Spinal cord (tissue), 10 donors: ENCODE measurements around the gene RNF4. TPM values are rescaled to one million over a fixed set of nuclear protein-coding genes. Genes with fewer than 3 reads are reported as not detected.
"Not testable (repeated sequence)": the region's sequence is repeated elsewhere in the genome, so short reads cannot be mapped to it uniquely, and the experiment has no call there.

Experiments
- DNase-seq, 6 donors: peaks; one replicate each; pipeline versions ENCODE4 v3.0.0 to v3.0.0-alpha.2; 2013 to 2015; ENCODE audit warnings: low spot score in 6 of 6, low read depth in 4 of 6
- H3K27ac ChIP-seq: one replicate; pipeline ENCODE4 v1.5.1; 2013; ENCODE audit warnings: low read depth, low read length, control low read depth
- H3K27me3 ChIP-seq: one replicate; pipeline ENCODE4 v1.6.1; 2013; ENCODE audit warnings: low read length; ENCODE audit not compliant: control insufficient read depth, insufficient read depth
- H3K36me3 ChIP-seq: one replicate; pipeline ENCODE4 v1.6.1; 2013; ENCODE audit warnings: low read length; ENCODE audit not compliant: control insufficient read depth, insufficient read depth
- H3K4me1 ChIP-seq: one replicate; pipeline ENCODE4 v1.6.1; 2013; ENCODE audit warnings: low read length; ENCODE audit not compliant: control insufficient read depth, insufficient read depth
- H3K4me3 ChIP-seq: one replicate; pipeline ENCODE4 v1.5.1; 2013; ENCODE audit warnings: low read depth, low read length, control low read depth
- H3K9me3 ChIP-seq: one replicate; pipeline ENCODE4 v1.6.1; 2013; ENCODE audit warnings: low read length; ENCODE audit not compliant: control insufficient read depth, insufficient read depth
- WGBS: methylation state at CpG from one replicate; pipeline ENCODE4 v1.1.5; 2013; ENCODE audit warnings: missing lambda C conversion rate; ENCODE audit not compliant: insufficient coverage; 5-methylcytosine and 5-hydroxymethylcytosine counted together
- polyA plus RNA-seq, 2 donors: library from polyadenylated mRNA; unstranded; fragments of 120-200 nt; gene quantifications; one replicate each; pipeline ENCODE4 v1.2.1, GENCODE V29; 2013; ENCODE audit not compliant: insufficient read length in 2 of 2
- total RNA-seq, 2 donors: library from RNA; depleted of rRNA in 1 of 2; stranded (reverse); fragments of 120-200 nt in 1 of 2; fragments of >200 nt in 1 of 2; gene quantifications; one replicate each; pipeline versions ENCODE4 v1.2.3 to v1.2.4, GENCODE V29; 2013 to 2014
- donor health status: healthy.

Gene RNF4
- total and polyA plus RNA-seq, 4 donors = 41.0 to 67.0 (median 53.8) TPM

GRCh38 chr4:2427383-2428334 is 41.2 kb upstream of the RNF4 start:
- Histone ChIP-seq H3K4me3 (no peak overlapping the region), H3K4me1 (peaks cover 20% of the 10 kb centered on the region), H3K27me3 (peaks cover 2% of the 10 kb centered on the region), H3K27ac (no peak overlapping the region), H3K9me3 (no peaks in the 10 kb centered on the region), H3K36me3 (peaks cover 7% of the 10 kb centered on the region)
- WGBS = 83% methylated on average over 20 of the region's 23 CpGs
- DNase-seq = no peak

GRCh38 chr4:2428496-2429213 is 40.3 kb upstream of the RNF4 start:
- WGBS = 73% methylated on average over 24 of the region's 25 CpGs
- no peaks in the 10 kb centered on the region for H3K27me3 ChIP-seq
- no peak for DNase-seq

GRCh38 chr4:2429945-2430757 is 38.8 kb upstream of the RNF4 start:
- not testable (repeated sequence) for H3K36me3 ChIP-seq, H3K9me3 ChIP-seq, H3K27me3 ChIP-seq, H3K4me3 ChIP-seq, H3K27ac ChIP-seq, DNase-seq
- WGBS = 100% methylated on average over 14 of the region's 49 CpGs
- peaks cover 27% of the 10 kb centered on the region for H3K4me1 ChIP-seq

More at GRCh38 chr4:2428496-2429213, 40.3 kb upstream of the RNF4 start:
- Histone ChIP-seq H3K36me3 (peaks cover 7% of the 10 kb centered on the region), H3K4me3 (no peak overlapping the region), H3K4me1 (peaks cover 24% of the 10 kb centered on the region), H3K9me3 (no peaks in the 10 kb centered on the region), H3K27ac (no peak overlapping the region)

- Histone ChIP-seq H3K27me3 (no peaks in the 10 kb centered on the region), H3K9me3 (no peaks in the 10 kb centered on the region), H3K36me3 (peaks cover 9% of the 10 kb centered on the region), H3K27ac (no peak overlapping the region), H3K4me3 (no peak overlapping the region), H3K4me1 (peaks cover 35% of the 10 kb centered on the region)
- no peak for DNase-seq
These were observed 36.9 kb upstream of the RNF4 start for GRCh38 chr4:2432004-2432403.

- H3K9me3 ChIP-seq = no peaks in the 10 kb centered on the region
- 54% methylated on average over 18 of the region's 20 CpGs for WGBS
- peak in 2 of 6 donors; percentile 1 to 74 for DNase-seq
- peaks cover 35% of the 10 kb centered on the region for H3K4me1 ChIP-seq
- H3K27ac ChIP-seq = peak overlapping the region; percentile 7
- H3K27me3 ChIP-seq = no peaks in the 10 kb centered on the region
- peaks cover 6% of the 10 kb centered on the region for H3K36me3 ChIP-seq
- no peak overlapping the region for H3K4me3 ChIP-seq
These were observed 35.8 kb upstream of the RNF4 start for GRCh38 chr4:2432991-2433530.

GRCh38 chr4:2433609-2434350 is 35.1 kb upstream of the RNF4 start:
- H3K27me3 ChIP-seq = no peaks in the 10 kb centered on the region
- H3K9me3 ChIP-seq = no peaks in the 10 kb centered on the region
- H3K27ac ChIP-seq = no peak overlapping the region
- no peak for DNase-seq
- H3K4me3 ChIP-seq = no peak overlapping the region
- H3K4me1 ChIP-seq = peaks cover 32% of the 10 kb centered on the region
- WGBS = 66% methylated on average over 29 of the region's 29 CpGs
- H3K36me3 ChIP-seq = peaks cover 4% of the 10 kb centered on the region

- DNase-seq = no peak
- Histone ChIP-seq H3K36me3 (peaks cover 6% of the 10 kb centered on the region), H3K4me1 (peaks cover 30% of the 10 kb centered on the region), H3K9me3 (no peaks in the 10 kb centered on the region), H3K27me3 (no peaks in the 10 kb centered on the region), H3K27ac (no peak overlapping the region), H3K4me3 (no peak overlapping the region)
- WGBS = 43% methylated on average over 8 of the region's 9 CpGs
These were observed 34.5 kb upstream of the RNF4 start for GRCh38 chr4:2434420-2434819.

- peak in 2 of 6 donors; percentile 58 to 78 for DNase-seq
- 24% methylated on average over 10 of the region's 10 CpGs for WGBS
- no peaks in the 10 kb centered on the region for H3K27me3 ChIP-seq
- H3K4me3 ChIP-seq = no peak overlapping the region
- peaks cover 6% of the 10 kb centered on the region for H3K36me3 ChIP-seq
- peaks cover 30% of the 10 kb centered on the region for H3K4me1 ChIP-seq
- H3K27ac ChIP-seq = no peak overlapping the region
- no peaks in the 10 kb centered on the region for H3K9me3 ChIP-seq
These were observed 32.6 kb upstream of the RNF4 start for GRCh38 chr4:2436301-2436700.
